Stimulated activated naive CD8-positive, alpha-beta T cell treated with anti-CD3 and anti-CD28 coated beads, Interleukin-15, amount 100 ng/mL, for 72 hours (primary cell): ENCODE results near the gene LBHD2.

Experiments used
- ATAC-seq: fragments of 150-1000 bp; cut with Tn5 transposase; 2 replicates; pipeline ENCODE4 v1.10.0; 2021; ENCODE audit warnings: mild to moderate bottlenecking, moderate library complexity
- DNase-seq, 2 donors: peaks; one replicate each; pipeline ENCODE4 v3.0.0; 2021 to 2022
- H3K27ac Mint-ChIP-seq, 2 donors: one replicate each; pipeline ENCODE4 v1.8.0; 2022; ENCODE audit warnings: mild to moderate bottlenecking in 2 of 2, mixed read lengths in 2 of 2, moderate library complexity in 2 of 2
- H3K27me3 Mint-ChIP-seq: one replicate; pipeline ENCODE4 v1.8.0; 2022; ENCODE audit warnings: mixed read lengths
- H3K4me1 Mint-ChIP-seq: one replicate; pipeline ENCODE4 v1.8.0; 2022; ENCODE audit warnings: mild to moderate bottlenecking, mixed read lengths
- H3K4me3 Mint-ChIP-seq, 2 donors: one replicate each; pipeline ENCODE4 v1.8.0; 2022; ENCODE audit warnings: mild to moderate bottlenecking in 2 of 2, mixed read lengths in 2 of 2, moderate library complexity in 1 of 2
- H3K9me3 Mint-ChIP-seq, 2 donors: one replicate each; pipeline ENCODE4 v1.8.0; 2022; ENCODE audit warnings: mixed read lengths in 2 of 2

The LBHD2 gene

DNA sequence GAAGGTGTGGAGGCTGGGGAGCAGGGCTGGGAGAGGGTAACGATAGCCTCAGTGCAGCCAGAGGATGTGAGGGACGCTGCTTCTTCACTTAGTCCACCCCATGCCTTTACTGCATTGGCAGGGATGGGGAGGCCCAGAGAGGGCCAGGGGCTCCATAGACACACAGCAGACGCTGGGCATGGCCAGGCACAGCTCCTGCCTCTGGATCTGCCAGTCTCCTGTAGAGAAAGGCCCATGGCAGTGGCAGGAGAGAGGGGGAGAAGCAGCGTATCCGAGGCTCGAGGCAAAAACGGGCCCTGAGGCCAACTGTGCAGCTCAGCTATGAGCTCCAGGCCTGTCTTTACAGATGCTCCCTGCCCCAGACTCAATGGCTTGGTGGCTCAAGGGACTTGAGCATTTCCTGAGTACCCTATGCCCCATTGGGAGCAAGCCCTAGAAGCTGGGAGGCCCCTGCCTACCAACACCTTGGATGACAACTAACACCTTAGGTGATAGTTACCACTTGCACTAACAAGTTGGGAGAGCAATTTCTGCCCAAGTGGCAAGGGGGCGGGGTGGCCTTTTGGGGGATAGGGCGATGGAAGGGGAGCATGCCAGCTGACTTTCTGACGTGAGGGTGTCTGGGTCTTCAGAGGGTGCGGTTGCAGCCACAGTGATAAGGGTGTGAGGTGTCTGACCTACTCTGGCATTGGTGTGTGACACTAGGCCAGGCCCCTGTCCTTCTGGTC is 5.0 kb upstream of the LBHD2 start:
- ATAC-seq = no peak
- Mint-ChIP-seq H3K4me1 (no peaks in the 10 kb centered on the region), H3K27me3 (no peaks in the 10 kb centered on the region), H3K27ac (no peak overlapping the region), H3K9me3 (no peaks in the 10 kb centered on the region), H3K4me3 (no peak overlapping the region)
- DNase-seq = no peak

DNA sequence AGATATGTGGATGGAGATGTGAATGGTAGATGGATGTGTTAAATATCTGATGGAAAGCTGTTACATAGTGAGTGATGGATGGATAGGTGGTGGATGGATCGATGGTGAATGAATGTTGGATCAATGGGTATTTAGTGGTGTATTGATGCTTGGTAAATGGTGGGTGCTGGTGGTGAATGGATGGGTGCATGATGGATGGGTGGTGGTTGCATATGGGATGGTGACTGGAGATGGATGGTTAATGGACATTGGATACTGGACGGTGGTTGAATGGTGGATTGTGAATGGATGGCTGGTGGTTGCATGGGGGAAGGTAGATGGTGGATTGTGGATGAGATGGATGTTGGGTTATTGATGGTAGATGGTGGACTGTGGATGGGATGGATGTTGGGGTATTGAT is 2.1 kb upstream of the LBHD2 start:
- no peak overlapping the region for H3K27ac Mint-ChIP-seq

DNA sequence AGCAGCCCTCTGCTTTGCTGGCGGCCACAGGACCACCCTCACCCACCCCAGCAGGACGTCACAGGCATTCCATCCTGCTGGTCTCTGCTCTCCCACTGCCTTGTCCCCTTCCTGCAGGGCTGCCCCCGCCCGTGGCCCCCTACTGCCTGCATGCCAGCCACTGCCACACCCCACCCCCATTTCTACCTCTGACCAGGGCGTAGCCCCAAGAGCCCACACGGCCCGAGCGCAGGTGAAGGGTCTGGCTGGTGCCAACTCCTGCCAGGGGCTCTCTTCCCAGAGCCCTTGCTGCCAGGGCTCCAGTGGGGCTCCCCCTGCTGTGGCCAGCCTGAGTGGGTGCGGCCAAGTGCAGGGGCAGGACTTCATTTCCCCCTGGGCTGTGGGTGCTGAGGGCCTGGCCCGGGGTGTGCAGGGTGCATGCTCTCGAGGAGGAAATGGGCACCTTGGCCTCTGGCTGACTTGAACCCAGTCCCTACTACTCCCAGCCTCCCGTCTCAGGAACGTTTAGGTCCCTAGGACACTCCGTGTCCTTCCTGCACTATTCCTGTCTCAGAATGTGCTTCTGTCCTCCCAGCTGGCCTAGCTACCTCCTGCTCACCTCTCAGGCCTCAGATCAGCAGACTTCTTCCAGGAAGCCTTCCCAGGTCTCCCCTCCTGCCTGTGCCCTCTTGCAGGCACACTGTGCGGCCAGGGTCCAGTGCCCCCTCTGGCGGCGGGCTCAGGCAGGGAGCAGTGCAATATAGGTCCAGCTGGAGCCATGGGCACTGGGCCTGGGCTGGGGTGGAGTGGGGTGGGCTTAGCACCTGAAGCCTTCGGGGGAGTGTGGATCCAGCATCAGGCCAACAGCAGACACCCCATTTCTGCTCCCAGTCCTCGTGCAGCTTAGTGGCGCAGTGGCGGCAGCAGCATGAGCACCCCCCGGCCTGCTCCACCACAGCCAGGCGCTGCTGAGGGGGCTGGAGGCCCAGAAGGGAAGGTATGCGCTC is 1.4 kb downstream of the LBHD2 start:
- Mint-ChIP-seq H3K4me1 (no peaks in the 10 kb centered on the region), H3K9me3 (no peaks in the 10 kb centered on the region), H3K4me3 (no peak overlapping the region), H3K27me3 (peaks cover 41% of the 10 kb centered on the region), H3K27ac (no peak overlapping the region)
- no peak for DNase-seq
- ATAC-seq = peak; percentile 19

More for the DNA sequence above, 2.1 kb upstream of the LBHD2 start:
- DNase-seq = no peak
- no peaks in the 10 kb centered on the region for H3K9me3 Mint-ChIP-seq
- ATAC-seq = no peak
- H3K27me3 Mint-ChIP-seq = peaks cover 24% of the 10 kb centered on the region
- no peak overlapping the region for H3K4me3 Mint-ChIP-seq
- no peaks in the 10 kb centered on the region for H3K4me1 Mint-ChIP-seq

DNA sequence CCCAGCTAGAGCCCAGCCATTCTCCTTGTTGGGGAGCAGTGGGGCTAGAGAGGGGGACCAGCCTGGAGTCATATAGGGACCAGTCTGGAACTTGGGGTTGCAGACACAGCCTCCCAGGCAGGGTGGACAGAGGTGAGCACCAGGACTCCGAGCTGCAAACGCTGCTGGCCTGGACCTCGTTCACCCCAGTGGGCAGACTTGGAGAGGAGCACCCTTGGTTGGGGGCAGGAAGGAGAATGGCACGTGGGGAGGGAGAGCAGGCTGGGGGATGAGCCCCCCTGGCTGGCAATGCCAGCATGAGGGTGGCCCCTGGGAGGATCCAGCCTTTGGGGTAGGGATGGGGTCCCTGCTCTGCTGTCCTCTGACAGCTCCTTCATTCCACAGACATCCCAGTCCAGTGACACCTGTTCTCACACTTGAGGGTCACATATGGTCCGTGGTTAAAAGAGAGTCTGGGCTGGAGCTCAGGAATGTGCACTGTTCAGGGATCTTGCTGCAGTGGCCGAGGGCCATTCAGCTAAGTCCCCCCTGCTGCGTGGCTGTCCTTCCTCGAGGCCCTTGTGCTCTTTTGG is 2.8 kb downstream of the LBHD2 start:
- Mint-ChIP-seq H3K4me1 (peaks cover 9% of the 10 kb centered on the region), H3K9me3 (no peaks in the 10 kb centered on the region), H3K27ac (peak overlapping the region in 1 of 2 donors; percentile 76), H3K27me3 (peaks cover 49% of the 10 kb centered on the region), H3K4me3 (no peak overlapping the region)
- DNase-seq (no peak), ATAC-seq (no peak)

DNA sequence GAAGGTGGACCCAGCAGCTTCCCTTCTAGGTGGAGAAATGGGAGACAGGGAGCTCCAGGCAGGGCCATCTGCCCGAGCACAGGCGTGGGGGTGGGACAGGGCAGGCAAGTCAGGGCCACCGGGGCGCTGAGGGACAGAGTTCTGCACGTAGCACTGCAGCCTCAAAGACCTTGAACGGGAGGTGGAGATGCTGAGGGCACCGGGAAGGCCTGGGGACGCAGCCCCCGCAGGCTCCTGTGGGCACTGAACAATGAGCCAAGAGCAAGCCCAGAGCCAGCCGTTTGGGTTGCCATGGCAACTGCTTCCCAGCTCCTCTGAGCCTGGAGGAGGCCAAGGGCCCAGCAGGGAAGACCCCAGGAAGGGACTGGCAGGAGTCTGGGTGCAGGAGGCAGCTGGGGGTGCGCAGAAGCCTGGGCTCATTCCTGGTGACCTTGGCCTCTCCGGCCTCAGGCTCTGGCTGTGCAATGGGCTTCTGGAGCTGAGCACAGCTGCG is 3.4 kb downstream of the LBHD2 start:
- Mint-ChIP-seq H3K27ac (no peak overlapping the region), H3K27me3 (peaks cover 49% of the 10 kb centered on the region), H3K4me3 (no peak overlapping the region), H3K9me3 (no peaks in the 10 kb centered on the region), H3K4me1 (peaks cover 12% of the 10 kb centered on the region)
- DNase-seq (no peak), ATAC-seq (no peak)

DNA sequence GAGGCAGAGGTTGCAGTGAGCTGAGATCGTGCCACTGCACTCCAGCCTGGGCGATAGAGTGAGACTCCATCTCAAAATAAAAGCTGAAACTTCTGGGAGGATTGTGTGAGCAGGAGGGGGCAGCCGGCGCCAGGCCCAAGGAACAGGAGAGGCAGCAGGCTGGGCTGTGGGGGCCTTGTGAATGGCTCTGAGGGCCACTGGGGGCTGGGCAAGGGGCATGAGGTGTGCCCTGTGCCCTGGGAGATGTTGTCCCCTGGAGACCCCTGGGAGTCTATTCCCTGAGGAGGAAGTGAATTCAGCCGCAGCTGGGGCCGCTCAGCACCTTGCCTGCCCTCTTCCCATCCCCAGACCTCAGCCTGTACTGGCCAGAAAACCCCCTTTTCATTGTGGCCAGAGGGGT is 4.9 kb downstream of the LBHD2 start:
- no peak overlapping the region for H3K27ac Mint-ChIP-seq
- peaks cover 49% of the 10 kb centered on the region for H3K27me3 Mint-ChIP-seq
- H3K4me3 Mint-ChIP-seq = no peak overlapping the region
- H3K9me3 Mint-ChIP-seq = no peaks in the 10 kb centered on the region
- H3K4me1 Mint-ChIP-seq = peaks cover 12% of the 10 kb centered on the region
- ATAC-seq (no peak), DNase-seq (no peak)

DNA sequence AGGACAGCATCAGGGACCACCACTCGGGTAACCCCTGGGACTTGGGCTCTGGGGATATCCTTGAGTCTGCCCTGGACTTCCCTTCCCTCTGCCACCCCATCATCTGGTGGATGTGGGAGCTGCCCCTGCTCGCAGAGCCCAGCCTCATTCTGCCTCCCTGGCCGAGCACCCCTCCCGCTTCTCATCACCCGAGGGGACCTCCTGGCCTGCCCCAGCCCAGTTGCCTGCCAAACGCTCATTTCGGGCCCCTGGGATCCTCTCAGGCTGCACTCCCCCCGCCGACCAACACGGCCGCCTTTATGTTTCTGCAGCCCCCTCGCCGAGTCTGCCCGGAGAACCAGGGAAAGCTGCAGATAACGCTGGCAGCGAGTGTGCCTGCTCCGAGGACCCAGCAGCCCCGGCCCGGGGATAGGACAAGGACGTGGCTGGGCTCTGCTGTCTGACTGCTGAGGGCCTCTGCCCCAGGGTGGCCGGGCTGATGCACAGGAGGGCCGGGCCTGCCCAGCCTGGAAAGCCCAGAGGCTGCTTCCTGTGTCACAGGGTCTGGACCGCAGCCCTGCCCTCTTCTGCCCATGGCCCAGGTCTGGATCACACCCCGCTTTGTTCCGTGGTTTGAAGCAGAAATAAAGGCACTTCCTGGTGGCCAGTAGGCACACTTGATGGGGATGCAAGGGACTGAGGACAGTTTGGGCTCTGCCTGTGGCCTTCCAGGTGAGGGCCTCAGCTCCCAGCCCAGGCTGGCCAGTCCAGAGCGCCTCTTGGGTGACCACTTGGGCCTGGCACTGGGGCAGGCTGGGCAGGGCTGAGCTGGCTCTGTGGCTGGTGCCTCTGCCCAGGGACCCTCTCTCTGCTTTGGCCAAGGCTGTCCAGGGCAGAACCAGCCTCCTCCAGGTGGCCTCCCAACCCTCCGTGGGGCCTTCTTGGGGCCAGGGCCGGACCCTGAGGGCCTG is 5.7 kb downstream of the LBHD2 start:
- DNase-seq (no peak), ATAC-seq (no peak)
- H3K4me3 Mint-ChIP-seq = no peak overlapping the region
- H3K4me1 Mint-ChIP-seq = peaks cover 12% of the 10 kb centered on the region
- no peaks in the 10 kb centered on the region for H3K9me3 Mint-ChIP-seq
- no peak overlapping the region for H3K27ac Mint-ChIP-seq
- H3K27me3 Mint-ChIP-seq = peaks cover 44% of the 10 kb centered on the region

DNA sequence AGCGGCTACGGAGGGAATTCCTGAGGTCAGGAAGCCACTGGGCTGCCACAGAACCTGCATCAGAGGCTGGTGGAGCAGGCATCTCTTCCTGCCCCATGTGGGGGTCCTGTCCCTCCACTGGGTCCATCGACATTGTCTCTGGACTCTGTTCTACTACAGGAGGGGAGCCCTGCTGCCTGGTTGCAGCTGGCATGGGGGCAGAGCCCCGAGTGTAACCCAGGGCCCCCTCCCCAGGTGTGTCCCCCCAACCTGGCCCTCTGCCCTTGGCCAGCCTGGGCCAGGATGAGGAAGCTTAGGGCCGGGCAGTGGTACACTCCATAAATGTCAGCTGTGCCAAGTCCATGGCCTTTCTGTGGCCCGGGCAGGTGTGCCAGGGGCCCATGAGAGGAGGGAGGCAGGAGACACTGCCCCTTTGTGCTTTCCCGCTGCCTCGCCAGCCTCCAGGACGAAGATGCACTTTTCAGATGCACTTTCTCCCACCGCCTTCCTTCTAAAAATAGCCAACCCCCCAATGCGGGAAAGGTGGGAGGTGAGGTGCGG is 6.5 kb downstream of the LBHD2 start:
- peaks cover 35% of the 10 kb centered on the region for H3K27me3 Mint-ChIP-seq
- ATAC-seq = no peak
- H3K9me3 Mint-ChIP-seq = no peaks in the 10 kb centered on the region
- peak overlapping the region; percentile 67 to 77 for H3K4me3 Mint-ChIP-seq
- peaks cover 12% of the 10 kb centered on the region for H3K4me1 Mint-ChIP-seq
- DNase-seq = no peak
- H3K27ac Mint-ChIP-seq = peak overlapping the region in 1 of 2 donors; percentile 34

DNA sequence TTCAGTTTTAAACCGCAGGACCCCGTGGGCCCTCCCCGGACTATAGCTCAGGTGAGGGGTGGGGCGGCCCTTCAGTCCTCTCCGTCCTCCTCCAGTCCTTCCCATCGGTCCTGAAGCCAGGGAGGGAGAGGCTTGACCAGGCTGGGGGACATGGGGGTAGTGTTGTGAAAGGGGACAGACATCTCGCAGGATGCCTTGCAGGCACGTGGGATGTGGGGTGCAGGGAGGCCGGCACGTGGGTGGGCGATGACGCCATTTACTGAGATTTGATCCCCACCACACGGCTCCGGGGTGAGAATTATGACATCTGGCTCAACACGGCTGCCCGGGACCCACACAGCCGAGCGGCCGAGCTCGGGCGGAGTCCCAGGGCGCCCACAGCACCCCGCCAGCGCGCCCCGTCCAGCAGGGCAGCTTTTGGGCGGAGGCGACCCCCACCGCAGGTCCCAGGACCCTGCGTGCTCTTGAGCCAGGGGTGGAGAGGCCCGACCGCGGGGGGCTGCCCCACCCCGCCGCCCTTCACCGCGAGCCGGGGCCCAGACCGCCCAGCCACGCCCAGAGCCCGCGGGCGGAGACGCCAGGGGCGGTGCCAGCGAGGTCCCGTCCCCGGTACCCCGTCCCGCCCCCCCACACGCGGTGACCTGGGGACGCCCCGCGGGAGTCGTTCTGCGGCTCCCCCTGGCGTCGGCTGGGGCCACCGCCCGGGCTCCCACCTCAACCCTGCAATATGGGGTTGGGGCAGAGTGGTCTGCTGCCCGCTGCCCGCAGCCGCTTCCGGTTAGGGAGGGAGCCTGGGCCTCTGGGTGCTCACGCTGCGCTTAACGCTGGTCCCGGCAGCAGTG is 7.3 kb downstream of the LBHD2 start:
- Mint-ChIP-seq H3K27me3 (peaks cover 32% of the 10 kb centered on the region), H3K4me3 (peak overlapping the region; percentile 67 to 77), H3K27ac (no peak overlapping the region), H3K9me3 (no peaks in the 10 kb centered on the region), H3K4me1 (peaks cover 12% of the 10 kb centered on the region)
- DNase-seq (peak; percentile 78 to 80), ATAC-seq (peak; percentile 87)

DNA sequence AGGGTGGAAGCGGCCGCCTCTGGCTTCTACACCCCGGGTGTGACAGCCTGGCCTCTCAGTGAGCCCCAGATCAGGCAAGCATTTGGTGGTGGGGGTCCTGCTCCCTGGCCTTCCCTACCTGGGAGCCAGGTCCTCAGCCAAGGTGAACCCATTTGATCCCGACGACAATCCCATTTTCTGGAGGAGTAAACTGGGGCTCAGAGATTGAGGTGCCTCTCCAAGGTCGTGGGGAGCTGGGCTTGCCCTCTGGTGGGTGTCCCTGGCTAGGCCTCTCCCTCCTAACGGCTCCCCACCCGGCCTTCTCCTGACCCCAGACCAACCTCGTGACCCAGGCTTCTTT is 7.8 kb downstream of the LBHD2 start:
- ATAC-seq (no peak), DNase-seq (no peak)
- H3K9me3 Mint-ChIP-seq = no peaks in the 10 kb centered on the region
- H3K4me1 Mint-ChIP-seq = peaks cover 12% of the 10 kb centered on the region
- H3K27ac Mint-ChIP-seq = no peak overlapping the region
- H3K4me3 Mint-ChIP-seq = peak overlapping the region; percentile 35 to 57
- H3K27me3 Mint-ChIP-seq = peaks cover 27% of the 10 kb centered on the region

DNA sequence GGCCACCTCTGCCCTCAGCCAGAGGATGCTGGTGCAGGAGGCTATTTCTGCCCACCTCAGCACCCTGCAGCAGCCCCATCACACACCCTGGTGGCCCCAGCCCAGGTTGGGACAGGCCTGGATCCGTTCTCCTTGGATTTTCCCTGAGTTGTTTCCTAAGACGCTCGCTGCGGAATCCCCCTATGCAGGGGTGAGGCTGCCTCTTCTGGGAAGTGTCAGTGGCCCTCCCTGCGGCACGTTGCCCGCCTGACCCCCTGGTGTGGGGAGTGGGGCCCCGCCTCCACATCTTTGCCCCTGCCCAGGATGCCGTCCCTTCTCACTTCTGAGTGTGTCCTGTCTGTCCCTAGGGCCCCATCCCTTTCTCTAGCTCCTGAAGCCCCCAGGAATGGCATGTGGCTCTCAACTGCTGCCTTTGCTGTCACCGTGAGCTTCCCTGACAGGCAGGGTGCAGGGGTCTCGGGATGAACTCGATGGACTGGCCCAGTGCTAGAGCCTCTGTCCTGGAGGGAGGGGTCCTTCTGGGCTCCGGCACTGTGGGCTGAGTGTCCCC is 9.9 kb downstream of the LBHD2 start:
- Mint-ChIP-seq H3K4me3 (no peak overlapping the region), H3K4me1 (peaks cover 12% of the 10 kb centered on the region), H3K27ac (no peak overlapping the region), H3K27me3 (peaks cover 13% of the 10 kb centered on the region), H3K9me3 (no peaks in the 10 kb centered on the region)
- no peak for ATAC-seq
- no peak for DNase-seq

DNA sequence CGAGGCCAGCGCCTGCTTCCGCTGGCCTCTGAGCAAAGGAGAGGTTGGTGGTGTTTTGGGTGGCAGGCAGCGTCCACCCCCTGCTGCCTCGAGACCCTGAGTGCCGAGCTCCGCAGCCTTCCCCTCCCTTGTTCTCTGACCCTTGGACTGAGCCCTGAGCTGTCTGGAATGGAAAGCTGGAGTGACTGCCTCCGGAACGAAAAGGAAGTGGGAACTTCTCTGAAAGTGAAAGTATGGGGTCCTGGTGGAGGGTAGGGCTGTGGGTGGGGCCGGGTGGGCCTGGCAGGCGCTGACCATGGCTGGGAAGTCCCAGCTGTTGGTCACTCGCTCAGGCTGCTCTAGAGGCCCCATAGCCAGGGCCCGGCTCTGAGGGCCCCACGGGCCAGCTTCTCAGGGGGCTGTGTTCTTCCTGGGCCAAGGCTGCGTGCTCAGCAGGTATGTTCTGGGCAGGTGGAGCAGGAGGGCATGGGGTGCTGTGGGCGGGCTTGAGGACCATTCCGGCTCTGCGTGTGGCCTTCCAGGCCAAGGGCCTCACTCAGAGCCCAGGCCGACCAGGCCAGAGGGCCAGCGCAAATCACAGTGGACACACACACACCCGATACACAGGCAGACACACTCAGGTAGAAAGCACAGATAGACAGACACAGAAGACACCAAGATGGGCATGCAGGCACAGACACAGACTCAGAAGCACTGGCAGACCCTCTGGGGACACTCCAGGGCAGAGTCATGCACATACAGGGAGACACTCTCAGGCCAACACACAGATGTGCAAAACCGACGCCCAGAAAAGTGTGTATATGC is 10.6 kb downstream of the LBHD2 start, which contains the start of gene EXOC3L4:
EXOC3L4 (plus strand) TSS at position 320 of the 804 bp plus-strand sequence. CDS start 5,495 bp downstream, outside the sequence.
- Mint-ChIP-seq H3K9me3 (no peaks in the 10 kb centered on the region), H3K27me3 (peaks cover 13% of the 10 kb centered on the region), H3K4me3 (no peak within 1 kb of the TSS), H3K27ac (peak within 1 kb of the TSS in 1 of 2 donors; percentile 31), H3K4me1 (peaks cover 12% of the 10 kb centered on the region)
- DNase-seq = no peak
- no peak for ATAC-seq

DNA sequence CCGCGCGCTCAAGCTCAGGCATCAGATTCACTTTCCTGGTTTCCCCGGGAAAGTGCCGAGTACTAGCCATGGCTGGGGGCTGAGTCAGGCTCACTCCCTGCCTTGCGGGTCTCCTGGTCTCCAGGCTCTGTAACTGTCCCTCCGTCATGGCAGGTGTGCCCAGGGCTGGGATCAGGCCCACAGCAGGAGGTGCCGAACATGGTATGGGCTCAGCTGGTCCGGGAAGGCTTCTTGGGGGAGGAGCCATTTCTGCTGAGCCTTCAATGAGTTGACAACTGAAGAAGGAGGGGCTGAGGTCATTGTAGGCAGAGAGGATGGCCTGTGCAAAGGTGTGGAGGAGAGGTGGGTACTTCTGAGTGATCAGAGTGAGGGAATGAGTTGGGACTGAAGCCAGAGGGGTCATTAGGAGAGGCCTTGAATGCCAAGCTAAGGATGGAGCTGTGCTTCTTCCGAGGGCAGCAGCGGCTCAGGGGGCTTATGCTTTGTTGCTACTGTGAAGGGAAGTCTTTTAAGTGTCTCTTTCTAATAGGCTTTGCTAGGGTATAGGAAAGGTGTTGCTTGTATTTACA is 11.3 kb downstream of the LBHD2 start:
- no peak overlapping the region for H3K27ac Mint-ChIP-seq
- DNase-seq (no peak), ATAC-seq (no peak)
- no peak overlapping the region for H3K4me3 Mint-ChIP-seq
- peaks cover 10% of the 10 kb centered on the region for H3K27me3 Mint-ChIP-seq
- peaks cover 12% of the 10 kb centered on the region for H3K4me1 Mint-ChIP-seq
- H3K9me3 Mint-ChIP-seq = no peaks in the 10 kb centered on the region
